ENCODE data around the gene HRCT1. TPM values are rescaled to one million over a fixed set of nuclear protein-coding genes. Genes with fewer than 3 reads are reported as not detected.

HRCT1 gene
- total RNA-seq, 1 experiment from 2014 or later: 0.32 TPM

DNA sequence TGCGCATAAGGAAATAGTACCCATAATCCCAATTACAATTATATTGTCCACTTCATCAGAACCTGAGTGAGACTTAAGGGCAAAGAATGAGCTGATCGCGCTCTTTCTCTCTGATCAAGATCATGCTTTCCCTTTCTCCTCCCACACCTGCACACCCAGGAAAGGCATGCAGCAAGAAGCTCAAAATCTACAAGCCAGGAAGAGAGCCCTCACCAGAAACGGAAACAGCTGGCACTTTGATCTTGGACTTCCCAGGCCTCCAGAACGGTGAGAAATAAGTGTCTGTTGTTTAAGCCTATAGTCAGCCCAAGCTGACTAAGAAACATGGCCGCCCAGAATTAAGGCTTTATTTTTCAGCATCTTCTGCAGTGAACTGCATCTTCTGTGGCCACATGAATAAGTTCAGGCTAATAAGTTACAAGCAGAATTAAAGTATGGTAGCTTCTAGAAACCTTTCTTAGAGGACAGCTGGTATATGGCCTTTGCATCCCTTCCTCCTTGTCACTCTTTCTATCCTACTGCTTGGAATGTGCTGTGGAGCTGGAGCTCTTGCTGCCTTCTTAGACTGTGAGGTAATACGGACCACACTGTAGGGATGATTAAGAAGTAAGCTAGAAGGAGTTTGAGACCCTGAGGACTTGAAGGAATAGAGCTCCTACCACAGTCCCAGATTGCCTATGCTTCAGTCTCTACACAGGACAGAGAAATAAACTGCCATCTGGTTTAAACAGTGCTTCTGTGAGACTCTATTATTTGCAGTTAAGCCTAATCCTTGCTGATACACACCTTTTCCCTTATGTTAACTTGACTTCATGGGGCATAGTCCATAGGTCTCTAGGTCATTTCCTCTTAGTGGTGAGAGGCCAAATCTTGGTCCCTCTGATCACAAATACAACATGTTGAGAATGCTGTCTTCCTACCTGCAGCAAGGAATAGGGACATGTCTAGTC lies 34.7 kb downstream of the HRCT1 start:
- ChIA-PET CTCF (interaction anchor here (0.9 to 1.1 kb wide), 2 partner anchors 11 to 14 kb away, joined by 3 to 5 read pairs; no protein-coding TSS in a partner anchor), RAD21 (ENCODE audit: low non-redundant PET in 1 of 2, low total read pairs in 2 of 2, uncharacterized antibody in 2 of 2, unreplicated experiment in 2 of 2) (no interaction called here), POLR2A (no interaction called here)
- Histone ChIP-seq H3K27ac (ENCODE audit: low read depth, low read length) (no peak overlapping the region), H3K4me3 (replicated peaks in 1 of 2; ENCODE audit: low read depth in 1 of 2, low read length in 2 of 2) (no peak overlapping the region), H4K20me1 (ENCODE audit: insufficient read depth) (no peaks in the 10 kb centered on the region), H3K27me3 (ENCODE audit: insufficient read depth, low read length) (no peaks in the 10 kb centered on the region), H3K9ac (ENCODE audit: low read length) (no peak overlapping the region), H3K4me2 (ENCODE audit: low read length) (no peak overlapping the region), H3K9me2 (ENCODE audit: insufficient read depth) (no peaks in the 10 kb centered on the region), H2AFZ (ENCODE audit: low read depth, low read length, poor library complexity, severe bottlenecking) (no peak overlapping the region), H3K79me2 (ENCODE audit: insufficient read depth, low read length) (no peaks in the 10 kb centered on the region), H3K9me3 (ENCODE audit: control insufficient read depth in 1 of 2, insufficient read depth in 1 of 2, low read depth in 1 of 2, low read length in 2 of 2) (no peaks in the 10 kb centered on the region), H3K36me3 (ENCODE audit: control insufficient read depth in 1 of 2, insufficient read depth in 2 of 2, low read length in 2 of 2) (no peaks in the 10 kb centered on the region), H3K4me1 (ENCODE audit: control insufficient read depth in 1 of 2, insufficient read depth in 2 of 2, low read length in 2 of 2) (peaks cover 0 to 11% of the 10 kb centered on the region in 2 experiments; a peak in 2 of 4 replicates)
- BruUV-seq (replicated peaks): no TSS peak
- intact Hi-C loops (cut with micrococcal nuclease): no loop called here
- TF ChIP-seq FOSL1 (IDR thresholded peaks at IDR 0.05; ENCODE audit: low read depth): no peak
- no peak for DNase-seq (ENCODE audit: low read depth, low spot score)
- no peak for ATAC-seq

DNA sequence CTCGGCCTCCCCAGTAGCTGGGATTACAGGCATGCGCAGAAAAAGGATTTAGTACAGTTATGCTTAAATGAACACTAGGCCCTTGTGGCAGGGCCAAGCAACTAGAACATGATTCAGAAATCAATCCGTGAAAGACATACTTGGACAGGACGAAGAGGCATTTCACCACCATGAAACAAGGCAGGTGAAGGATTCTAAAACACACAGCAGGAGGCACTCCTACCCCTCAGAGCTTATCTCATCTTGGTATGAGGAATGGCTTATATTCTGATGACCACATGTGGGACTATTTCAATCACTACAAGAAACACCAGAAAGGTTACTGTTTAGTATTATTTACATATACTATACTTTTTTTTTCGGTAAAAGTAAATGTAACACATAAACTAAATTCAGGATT lies 36.3 kb downstream of the HRCT1 start:
- H3K4me2 ChIP-seq (ENCODE audit: low read length): no peak overlapping the region
- H3K27me3 ChIP-seq (ENCODE audit: insufficient read depth, low read length): no peaks in the 10 kb centered on the region
- no peaks in the 10 kb centered on the region for H3K79me2 ChIP-seq (ENCODE audit: insufficient read depth, low read length)
- RAD21 ChIA-PET (ENCODE audit: low non-redundant PET in 1 of 2, low total read pairs in 2 of 2, uncharacterized antibody in 2 of 2, unreplicated experiment in 2 of 2): no interaction called here
- intact Hi-C loops (cut with micrococcal nuclease): no loop called here
- no peak overlapping the region for H2AFZ ChIP-seq (ENCODE audit: low read depth, low read length, poor library complexity, severe bottlenecking)
- ATAC-seq: no peak
- no peak overlapping the region for H3K9ac ChIP-seq (ENCODE audit: low read length)
- H3K9me3 ChIP-seq (ENCODE audit: control insufficient read depth in 1 of 2, insufficient read depth in 1 of 2, low read depth in 1 of 2, low read length in 2 of 2): no peaks in the 10 kb centered on the region
- H3K27ac ChIP-seq (ENCODE audit: low read depth, low read length): no peak overlapping the region
- peaks cover 0 to 13% of the 10 kb centered on the region in 2 experiments; a peak in 2 of 4 replicates for H3K4me1 ChIP-seq (ENCODE audit: control insufficient read depth in 1 of 2, insufficient read depth in 2 of 2, low read length in 2 of 2)
- H3K36me3 ChIP-seq (ENCODE audit: control insufficient read depth in 1 of 2, insufficient read depth in 2 of 2, low read length in 2 of 2): no peaks in the 10 kb centered on the region
- POLR2A ChIA-PET: no interaction called here
- no TSS peak for BruUV-seq (replicated peaks)
- H4K20me1 ChIP-seq (ENCODE audit: insufficient read depth): no peaks in the 10 kb centered on the region
- no peak overlapping the region for H3K4me3 ChIP-seq (replicated peaks in 1 of 2; ENCODE audit: low read depth in 1 of 2, low read length in 2 of 2)
- CTCF ChIA-PET: no interaction called here
- no peak for DNase-seq (ENCODE audit: low read depth, low spot score)
- TF ChIP-seq ZFX (IDR thresholded peaks at IDR 0.05) (no peak), RAD21 (IDR thresholded peaks at IDR 0.05; ENCODE audit: low read depth) (no peak), TCF7L2 (IDR thresholded peaks at IDR 0.05; ENCODE audit: borderline replicate concordance, extremely low read depth, insufficient read depth, insufficient read length) (no peak)
- no peaks in the 10 kb centered on the region for H3K9me2 ChIP-seq (ENCODE audit: insufficient read depth)

All from HCT116 (cell line).